Spleen (tissue), 11 donors: ENCODE measurements around the gene GNAT1. TPM values are rescaled to one million over a fixed set of nuclear protein-coding genes. Genes with fewer than 3 reads are reported as not detected.

ENCODE experiments used
- DNase-seq: peaks from one replicate; pipeline ENCODE4 v3.0.0-alpha.2; 2020
- H3K27ac ChIP-seq, 8 donors: fragments of 200-600 bp; sonication (generic) in 7 of 8; 1 replicate in 4 of 8; 2 replicates in 4 of 8; pipeline versions ENCODE4 v1.5.0 to v1.8.0; 2016 to 2021; ENCODE audit warnings: inconsistent platforms in 4 of 8, mild to moderate bottlenecking in 4 of 8, moderate library complexity in 1 of 8
- H3K27me3 ChIP-seq, 7 donors: fragments of 200-600 bp; sonication (generic) in 6 of 7; replicated peaks in 1 of 7; 1 replicate in 4 of 7; 2 replicates in 3 of 7; pipeline versions ENCODE4 v1.5.0 to v1.8.0; 2016 to 2021; ENCODE audit warnings: inconsistent platforms in 3 of 7, mild to moderate bottlenecking in 1 of 7
- H3K36me3 ChIP-seq, 6 donors: fragments of 200-600 bp; sonication (generic) in 5 of 6; 1 replicate in 4 of 6; 2 replicates in 2 of 6; pipeline versions ENCODE4 v1.5.0 to v1.8.0; 2016 to 2021; ENCODE audit warnings: inconsistent platforms in 2 of 6
- H3K4me1 ChIP-seq, 6 donors: fragments of 200-600 bp; sonication (generic) in 5 of 6; 1 replicate in 3 of 6; 2 replicates in 3 of 6; pipeline versions ENCODE4 v1.5.0 to v1.8.0; 2016 to 2021; ENCODE audit warnings: inconsistent platforms in 3 of 6
- H3K4me3 ChIP-seq, 8 donors: fragments of 200-600 bp; sonication (generic) in 7 of 8; 1 replicate in 4 of 8; 2 replicates in 4 of 8; pipeline versions ENCODE4 v1.5.0 to v1.8.0; 2016 to 2021; ENCODE audit warnings: inconsistent platforms in 4 of 8, mild to moderate bottlenecking in 4 of 8, moderate library complexity in 2 of 8
- H3K9me3 ChIP-seq, 8 donors: fragments of 200-600 bp; sonication (generic) in 7 of 8; 1 replicate in 4 of 8; 2 replicates in 4 of 8; pipeline versions ENCODE4 v1.5.0 to v1.8.0; 2016 to 2021; ENCODE audit warnings: inconsistent platforms in 4 of 8
- POLR2A ChIP-seq, 3 donors: fragments of 450-650 bp; IDR thresholded peaks; one replicate each; pipeline ENCODE4 v1.5.1; 2017; ENCODE audit warnings: antibody characterized with exemption in 3 of 3, mild to moderate bottlenecking in 1 of 3
- POLR2AphosphoS5 ChIP-seq, 3 donors: sonication (generic); formaldehyde crosslinking; IDR thresholded peaks; one replicate each; pipeline ENCODE4 v1.5.1; 2017; ENCODE audit warnings: antibody characterized with exemption in 3 of 3
- WGBS, 5 donors: extraction: QIAGEN DNeasy Blood & Tissue Kit in 3 of 5; methylation state at CpG; one replicate each; pipeline versions ENCODE4 v1.1.5 to v1.1.7; 2013 to 2018; 5-methylcytosine and 5-hydroxymethylcytosine counted together
- intact Hi-C: fragments of 100-400 bp; cut with DNase I; formaldehyde crosslinking; loops from one replicate; pipeline ENCODE4 v1.15.0; 2023; ENCODE audit warnings: low total_unique reads
- polyA plus RNA-seq, 3 donors: library from polyadenylated mRNA; stranded (reverse); fragments of 200-250 nt; gene quantifications; one replicate each; pipeline ENCODE4 v1.2.1, GENCODE V29; 2013
- total RNA-seq, 7 donors: library from RNA; depleted of rRNA in 3 of 7; stranded (reverse); fragments of >200 nt in 3 of 7; fragmentation: NEBNext Ultra II Directional in 4 of 7; extraction: Animal tissue kit (Norgen Biotek cat#: 25700) in 4 of 7; gene quantifications; one replicate each; pipeline versions ENCODE4 v1.1.0 to v1.2.1, GENCODE V29; 2016 to 2021
- TF ChIP-seq, protein P1 (sequence below), 11 experiments: fragments of 200-600 bp in 7 of 11; fragments of 450-650 bp in 4 of 11; sonication (generic) in 4 of 11; IDR thresholded peaks in 8 of 11; conservative IDR thresholded peaks in 3 of 11; 1 replicate in 7 of 11; 2 replicates in 4 of 11; pipeline versions ENCODE4 v1.4.0 to v1.8.0; 2016 to 2021; ENCODE audit warnings: antibody characterized with exemption in 11 of 11, inconsistent platforms in 4 of 11, mild to moderate bottlenecking in 1 of 11
- donor health status: healthy with polysubstance abuse.
- donor health status: DM: no; HTN: no; CAD: no; lungs with moderate emphysema.
- donor health status: DM: no; HTN: no; CAD: no.
- donor health status: Bipolar disorder and iron deficiency.
- donor health status: healthy.
- donor health status: DM: no; HTN: no; CAD: no.
- donor health status: DM: yes; HTN: yes; CAD: no.

GNAT1 gene
- total and polyA plus RNA-seq, 10 donors = 0.05 to 0.44 (median 0.18) TPM; not detected in 7

- Histone ChIP-seq H3K36me3 (no peaks in the 10 kb centered on the region), H3K27me3 (peaks cover 0 to 47% (median 20%) of the 10 kb centered on the region in 7 donors), H3K27ac (peak overlapping the region in 6 of 8 donors; percentile 20 to 82 (median 74)), H3K4me1 (peaks cover 8 to 87% (median 44%) of the 10 kb centered on the region in 6 donors), H3K4me3 (peak overlapping the region in 7 of 8 donors; percentile 49 to 83 (median 56)), H3K9me3 (no peaks in the 10 kb centered on the region)
- no peak for DNase-seq
- TF ChIP-seq, protein P1, sequence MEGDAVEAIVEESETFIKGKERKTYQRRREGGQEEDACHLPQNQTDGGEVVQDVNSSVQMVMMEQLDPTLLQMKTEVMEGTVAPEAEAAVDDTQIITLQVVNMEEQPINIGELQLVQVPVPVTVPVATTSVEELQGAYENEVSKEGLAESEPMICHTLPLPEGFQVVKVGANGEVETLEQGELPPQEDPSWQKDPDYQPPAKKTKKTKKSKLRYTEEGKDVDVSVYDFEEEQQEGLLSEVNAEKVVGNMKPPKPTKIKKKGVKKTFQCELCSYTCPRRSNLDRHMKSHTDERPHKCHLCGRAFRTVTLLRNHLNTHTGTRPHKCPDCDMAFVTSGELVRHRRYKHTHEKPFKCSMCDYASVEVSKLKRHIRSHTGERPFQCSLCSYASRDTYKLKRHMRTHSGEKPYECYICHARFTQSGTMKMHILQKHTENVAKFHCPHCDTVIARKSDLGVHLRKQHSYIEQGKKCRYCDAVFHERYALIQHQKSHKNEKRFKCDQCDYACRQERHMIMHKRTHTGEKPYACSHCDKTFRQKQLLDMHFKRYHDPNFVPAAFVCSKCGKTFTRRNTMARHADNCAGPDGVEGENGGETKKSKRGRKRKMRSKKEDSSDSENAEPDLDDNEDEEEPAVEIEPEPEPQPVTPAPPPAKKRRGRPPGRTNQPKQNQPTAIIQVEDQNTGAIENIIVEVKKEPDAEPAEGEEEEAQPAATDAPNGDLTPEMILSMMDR (IDR thresholded peaks at IDR 0.05 in 8 of 11, conservative IDR thresholded peaks at IDR 0.05 in 3 of 11) = no peak
- TF ChIP-seq POLR2AphosphoS5 (IDR thresholded peaks at IDR 0.05) = no peak
- no peak for TF ChIP-seq POLR2A (IDR thresholded peaks at IDR 0.05)
- intact Hi-C loops = no loop called here
- WGBS, 5 donors = 40 to 58% (median 44%) methylated on average over 6 to 9 of the region's 9 CpGs
Observed at GRCh38 chr3:50153782-50154475, 37.5 kb upstream of the GNAT1 start.

DNA sequence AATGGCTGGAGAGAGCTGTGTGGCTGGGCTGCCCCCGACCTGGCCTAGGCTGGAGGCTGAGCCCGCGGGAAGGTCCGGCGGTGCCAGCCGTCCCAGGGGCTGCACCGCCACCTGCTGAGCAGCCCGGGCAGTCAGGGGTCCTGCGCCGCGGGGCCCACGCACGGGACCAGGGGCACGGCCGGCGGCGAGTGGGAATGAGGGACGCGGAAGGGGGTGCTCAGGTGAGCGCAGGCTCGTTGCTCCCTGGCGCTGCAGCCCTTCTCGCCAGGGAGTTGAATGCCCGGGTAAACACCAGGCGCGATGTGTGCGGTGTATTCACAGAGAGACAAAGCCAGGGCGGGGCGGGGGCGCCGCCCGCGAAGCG lies 37.0 kb upstream of the GNAT1 start:
- Histone ChIP-seq H3K9me3 (no peaks in the 10 kb centered on the region), H3K36me3 (no peaks in the 10 kb centered on the region), H3K4me1 (peaks cover 8 to 91% (median 49%) of the 10 kb centered on the region in 6 donors), H3K4me3 (peak overlapping the region; percentile 43 to 83 (median 55)), H3K27me3 (peaks cover 0 to 47% (median 20%) of the 10 kb centered on the region in 7 donors), H3K27ac (peak overlapping the region in 6 of 8 donors; percentile 20 to 82 (median 74))
- no peak for DNase-seq
- 1 to 12% (median 2%) methylated on average over 5 to 34 of the region's 34 CpGs for WGBS, 5 donors
- intact Hi-C loops = no loop called here
- TF ChIP-seq, protein P1 (IDR thresholded peaks at IDR 0.05 in 8 of 11, conservative IDR thresholded peaks at IDR 0.05 in 3 of 11) = peak in 8 of 11 experiments; percentile 10 to 47 (median 34)
- no peak for TF ChIP-seq POLR2AphosphoS5 (IDR thresholded peaks at IDR 0.05)
- TF ChIP-seq POLR2A (IDR thresholded peaks at IDR 0.05) = no peak

GRCh38 chr3:50154840-50155490 lies 36.4 kb upstream of the GNAT1 start, which contains the start of gene SEMA3F:
Gene SEMA3F, plus strand, starts transcription at chr3:50155324. Its CDS starts 4,299 bp downstream, at chr3:50159623.
- H3K4me3 ChIP-seq = peak within 1 kb of the TSS; percentile 43 to 83 (median 55)
- peak within 1 kb of the TSS; percentile 11 to 82 (median 74) for H3K27ac ChIP-seq
- DNase-seq = peak; percentile 91
- no peaks in the 10 kb centered on the region for H3K9me3 ChIP-seq
- WGBS, 5 donors = 0 to 3% (median 1%) methylated on average over 13 to 98 of the region's 98 CpGs
- peaks cover 8 to 91% (median 52%) of the 10 kb centered on the region in 6 donors for H3K4me1 ChIP-seq
- H3K36me3 ChIP-seq = no peaks in the 10 kb centered on the region
- TF ChIP-seq, protein P1 (IDR thresholded peaks at IDR 0.05 in 8 of 11, conservative IDR thresholded peaks at IDR 0.05 in 3 of 11) = peak in 1 of 11 experiments; percentile 13
- TF ChIP-seq POLR2AphosphoS5 (IDR thresholded peaks at IDR 0.05) (peak; percentile 69 to 83 (median 80)), POLR2A (IDR thresholded peaks at IDR 0.05) (no peak)
- peaks cover 0 to 47% (median 20%) of the 10 kb centered on the region in 7 donors for H3K27me3 ChIP-seq
- intact Hi-C loops = no loop called here

- Histone ChIP-seq H3K36me3 (no peaks in the 10 kb centered on the region), H3K27me3 (peaks cover 0 to 47% (median 20%) of the 10 kb centered on the region in 7 donors), H3K9me3 (no peaks in the 10 kb centered on the region), H3K4me1 (peaks cover 8 to 91% (median 51%) of the 10 kb centered on the region in 6 donors), H3K27ac (peak overlapping the region; percentile 11 to 82 (median 74)), H3K4me3 (peak overlapping the region; percentile 43 to 83 (median 55))
- intact Hi-C loops = no loop called here
- 2 to 10% (median 3%) methylated on average over 6 to 37 of the region's 37 CpGs for WGBS, 5 donors
- TF ChIP-seq, protein P1 (IDR thresholded peaks at IDR 0.05 in 8 of 11, conservative IDR thresholded peaks at IDR 0.05 in 3 of 11) = no peak
- TF ChIP-seq POLR2A (IDR thresholded peaks at IDR 0.05) = no peak
- TF ChIP-seq POLR2AphosphoS5 (IDR thresholded peaks at IDR 0.05) = no peak
- no peak for DNase-seq
Observed at GRCh38 chr3:50155491-50155878, 35.9 kb upstream of the GNAT1 start.
